H1 (cell line): ENCODE data around the gene RALGAPA1. TPM values are rescaled to one million over a fixed set of nuclear protein-coding genes. Genes with fewer than 3 reads are reported as not detected.

Experiments
- HDAC2 ChIP-seq, 2 experiments: fragments of 300-600 bp in 1 of 2; sonication (generic) in 1 of 2; IDR thresholded peaks; 2 replicates each; pipeline ENCODE4 v1.6.1; 2011 to 2012; ENCODE audit warnings: low read depth in 2 of 2, low read length in 2 of 2, mild to moderate bottlenecking in 2 of 2, moderate library complexity in 2 of 2, borderline replicate concordance in 1 of 2, inconsistent platforms in 1 of 2
- polyA plus RNA-seq, 7 experiments: library from polyadenylated mRNA; depleted of rRNA in 3 of 7; stranded (reverse) in 5 of 7; unstranded in 2 of 7; fragments of >200 nt in 5 of 7; fragments of 200-250 nt in 2 of 7; gene quantifications; 1 replicate in 5 of 7; 2 replicates in 1 of 7; 4 replicates in 1 of 7; pipeline versions ENCODE4 v1.2.1 to v1.2.3, GENCODE V29; 2011 to 2013; ENCODE audit warnings: missing spikeins in 2 of 7, mixed read lengths in 2 of 7
- total RNA-seq: library from RNA; stranded (reverse); fragmentation: NEBNext Ultra II Directional; extraction: Animal tissue kit (Norgen Biotek cat#: 25700); gene quantifications from 2 replicates; pipeline ENCODE4 v1.2.1, GENCODE V29; 2021

The RALGAPA1 gene
- total and polyA plus RNA-seq, 2 of the 8 experiments (the other 6 are each of a cell fraction or from before 2014, with no cell fraction given), result 4.2 to 26.7 TPM

GRCh38 chr14:35539969-35540368 is 269.1 kb downstream of the RALGAPA1 start (continued):
- no peak for TF ChIP-seq HDAC2 (IDR thresholded peaks at IDR 0.05; ENCODE audit: borderline replicate concordance in 1 of 2, low read depth in 2 of 2, low read length in 2 of 2)
